PC-3 (cell line): ENCODE results near the gene MYO3B. TPM values are rescaled to one million over a fixed set of nuclear protein-coding genes. Genes with fewer than 3 reads are reported as not detected.
"Not testable (repeated sequence)": the region's sequence is repeated elsewhere in the genome, so short reads cannot be mapped to it uniquely, and the experiment has no call there.

Source experiments
- ATAC-seq: fragments of 200-7000 bp; cut with Tn5 transposase; 2 replicates; pipeline ENCODE4 v1.9.1; 2020; ENCODE audit warnings: mild to moderate bottlenecking, moderate library complexity
- BruUV-seq: library from RNA; stranded (reverse); fragments of 400-500 nt; replicated peaks from 2 replicates; lab custom pipeline; 2021; lab: Mats Ljungman, UMichigan
- CTCF ChIA-PET: fragments of 300-600 bp; sonication (Branson Sonifier 250); formaldehyde crosslinking; loops from one replicate; lab custom pipeline; 2022; ENCODE audit warnings: antibody characterized with exemption; lab: Charles Lee
- POLR2A ChIA-PET: fragments of 300-600 bp; sonication (Branson Sonifier 250); formaldehyde crosslinking; loops from one replicate; lab custom pipeline; 2022; ENCODE audit warnings: antibody characterized with exemption; ENCODE audit not compliant: unreplicated experiment; lab: Charles Lee
- DNase-seq: peaks from one replicate; pipeline ENCODE4 v3.0.0-alpha.2; 2015
- H2AFZ ChIP-seq: fragments of 300-600 bp; sonication (generic); 2 replicates; pipeline ENCODE4 v1.6.0; 2016; ENCODE audit warnings: antibody characterized with exemption, low read length
- H3F3A ChIP-seq: fragments of 300-600 bp; sonication (generic); one replicate; pipeline ENCODE4 v1.6.0; 2017; ENCODE audit warnings: antibody characterized with exemption, low read length, control low read depth, mild to moderate bottlenecking; ENCODE audit not compliant: unreplicated experiment
- H3K27ac ChIP-seq: fragments of 300-600 bp; sonication (generic); 2 replicates; pipeline ENCODE4 v1.5.1; 2016; ENCODE audit warnings: mild to moderate bottlenecking, low read length
- H3K27me3 ChIP-seq: fragments of 300-600 bp; sonication (generic); 2 replicates; pipeline ENCODE4 v1.6.1; 2016; ENCODE audit warnings: low read length, mixed read lengths
- H3K36me3 ChIP-seq: fragments of 300-600 bp; sonication (generic); 2 replicates; pipeline ENCODE4 v1.6.1; 2016; ENCODE audit warnings: low read depth, mixed run types, low read length, mixed read lengths
- H3K4me1 ChIP-seq: fragments of 300-600 bp; sonication (generic); 2 replicates; pipeline ENCODE4 v1.5.1; 2016; ENCODE audit warnings: low read length; ENCODE audit not compliant: insufficient read depth
- H3K4me2 ChIP-seq: fragments of 300-600 bp; sonication (generic); 2 replicates; pipeline ENCODE4 v1.6.0; 2016; ENCODE audit warnings: low read length
- H3K4me3 ChIP-seq: fragments of 300-600 bp; sonication (generic); 2 replicates; pipeline ENCODE4 v1.5.1; 2016; ENCODE audit warnings: mild to moderate bottlenecking, low read length, mixed read lengths
- H3K79me2 ChIP-seq: fragments of 300-600 bp; sonication (generic); 2 replicates; pipeline ENCODE4 v1.6.1; 2017; ENCODE audit warnings: low read length, mixed read lengths
- H3K9ac ChIP-seq: fragments of 300-600 bp; sonication (generic); 2 replicates; pipeline ENCODE4 v1.6.0; 2016; ENCODE audit warnings: mild to moderate bottlenecking, low read length
- H3K9me2 ChIP-seq: fragments of 300-600 bp; sonication (generic); replicated peaks from 2 replicates; pipeline ENCODE4 v1.6.1; 2016; ENCODE audit warnings: mixed run types, low read length, mixed read lengths
- H3K9me3 ChIP-seq: fragments of 300-600 bp; sonication (generic); 2 replicates; pipeline ENCODE4 v1.6.1; 2016; ENCODE audit warnings: low read length, mixed read lengths
- H4K20me1 ChIP-seq: fragments of 300-600 bp; sonication (generic); 2 replicates; pipeline ENCODE4 v1.6.1; 2016; ENCODE audit warnings: low read length, mixed read lengths
- CTCF ChIP-seq: fragments of 300-600 bp; sonication (generic); conservative IDR thresholded peaks from 2 replicates; pipeline ENCODE4 v1.5.1; 2017; ENCODE audit warnings: antibody characterized with exemption, low read depth, mild to moderate bottlenecking, low read length
- EZH2 ChIP-seq: fragments of 300-600 bp; sonication (generic); IDR thresholded peaks from one replicate; pipeline ENCODE4 v1.6.1; 2017; ENCODE audit warnings: antibody characterized with exemption, mild to moderate bottlenecking, low read length; ENCODE audit not compliant: unreplicated experiment
- EZH2phosphoT487 ChIP-seq: fragments of 300-600 bp; sonication (generic); IDR thresholded peaks from 2 replicates; pipeline ENCODE4 v1.6.1; 2018; ENCODE audit warnings: mild to moderate bottlenecking, antibody characterized with exemption, low read length, borderline replicate concordance
- intact Hi-C: fragments of 100-400 bp; cut with micrococcal nuclease; formaldehyde crosslinking; loops from 2 replicates; pipeline ENCODE4 v1.9.0; 2023
- total RNA-seq: library from RNA; depleted of rRNA; stranded (reverse); fragments of >200 nt; gene quantifications from 2 replicates; pipeline ENCODE4 v1.2.3, GENCODE V29; 2014

The MYO3B gene
- total RNA-seq, 1 experiment from 2014 or later = 1.1 TPM

DNA sequence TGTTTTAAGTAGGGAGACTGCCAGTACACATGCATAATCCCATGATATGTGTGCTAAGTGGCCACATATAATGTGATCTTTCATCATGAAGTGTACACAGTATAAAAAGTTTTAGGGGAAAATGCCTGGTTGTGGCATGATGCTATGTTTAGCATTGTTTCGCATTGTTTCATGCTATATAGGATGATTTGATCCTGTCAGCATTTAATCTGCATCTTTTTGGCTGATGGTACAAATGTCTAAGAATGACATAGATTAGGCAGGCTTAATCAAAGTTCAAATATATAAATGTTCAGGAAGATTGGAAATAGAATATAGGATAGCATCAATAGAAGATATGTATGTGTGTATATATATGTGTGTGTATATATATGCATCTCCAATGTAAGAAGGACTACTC, 83.6 kb downstream of the MYO3B start:
- no TSS peak for BruUV-seq
- H3K4me3 ChIP-seq = no peak overlapping the region

GRCh38 chr2:170262343-170262742, 84.4 kb downstream of the MYO3B start:
- Histone ChIP-seq H3K9ac (no peak overlapping the region), H3K79me2 (no peaks in the 10 kb centered on the region), H3K27ac (no peak overlapping the region), H4K20me1 (no peaks in the 10 kb centered on the region), H3F3A (no peaks in the 10 kb centered on the region), H2AFZ (no peak overlapping the region), H3K36me3 (no peaks in the 10 kb centered on the region), H3K4me1 (no peaks in the 10 kb centered on the region), H3K9me2 (0 out of 2 replicates have a peak, but pooled peaks cover under 1% of the 10 kb centered on the region), H3K9me3 (no peaks in the 10 kb centered on the region), H3K4me2 (no peak overlapping the region), H3K4me3 (no peak overlapping the region), H3K27me3 (no peaks in the 10 kb centered on the region)
- DNase-seq (no peak), ATAC-seq (no peak)
- POLR2A ChIA-PET = no interaction called here
- CTCF ChIA-PET = no interaction called here
- TF ChIP-seq CTCF = no peak
- TF ChIP-seq EZH2phosphoT487 = no peak
- no peak for TF ChIP-seq EZH2
- BruUV-seq = no TSS peak
- intact Hi-C loops = no loop called here

More for the DNA sequence above, 83.6 kb downstream of the MYO3B start:
- Histone ChIP-seq H3K27ac (no peak overlapping the region), H3K9ac (no peak overlapping the region), H2AFZ (no peak overlapping the region), H3K4me1 (no peaks in the 10 kb centered on the region), H3K9me3 (no peaks in the 10 kb centered on the region), H3K4me2 (no peak overlapping the region), H3K27me3 (no peaks in the 10 kb centered on the region), H3K36me3 (no peaks in the 10 kb centered on the region), H3K9me2 (no peaks in the 10 kb centered on the region), H4K20me1 (no peaks in the 10 kb centered on the region), H3K79me2 (no peaks in the 10 kb centered on the region), H3F3A (no peaks in the 10 kb centered on the region)
- ChIA-PET POLR2A (no interaction called here), CTCF (no interaction called here)
- ATAC-seq (no peak), DNase-seq (no peak)
- TF ChIP-seq EZH2phosphoT487 (no peak), EZH2 (no peak), CTCF (no peak)
- intact Hi-C loops = no loop called here

- Histone ChIP-seq H3K27me3 (no peaks in the 10 kb centered on the region), H3K4me3 (no peak overlapping the region), H3K27ac (no peak overlapping the region), H3K4me2 (no peak overlapping the region), H3F3A (no peaks in the 10 kb centered on the region), H3K79me2 (no peaks in the 10 kb centered on the region), H3K36me3 (no peaks in the 10 kb centered on the region), H3K9me3 (no peaks in the 10 kb centered on the region), H4K20me1 (no peaks in the 10 kb centered on the region), H2AFZ (no peak overlapping the region), H3K9ac (no peak overlapping the region), H3K9me2 (0 out of 2 replicates have a peak, but pooled peaks cover 3% of the 10 kb centered on the region), H3K4me1 (no peaks in the 10 kb centered on the region)
- DNase-seq (no peak), ATAC-seq (no peak)
- ChIA-PET POLR2A (no interaction called here), CTCF (no interaction called here)
- intact Hi-C loops = no loop called here
- TF ChIP-seq EZH2 (no peak), EZH2phosphoT487 (no peak), CTCF (no peak)
- BruUV-seq = no TSS peak
These were observed 84.9 kb downstream of the MYO3B start for GRCh38 chr2:170262806-170263205.

DNA sequence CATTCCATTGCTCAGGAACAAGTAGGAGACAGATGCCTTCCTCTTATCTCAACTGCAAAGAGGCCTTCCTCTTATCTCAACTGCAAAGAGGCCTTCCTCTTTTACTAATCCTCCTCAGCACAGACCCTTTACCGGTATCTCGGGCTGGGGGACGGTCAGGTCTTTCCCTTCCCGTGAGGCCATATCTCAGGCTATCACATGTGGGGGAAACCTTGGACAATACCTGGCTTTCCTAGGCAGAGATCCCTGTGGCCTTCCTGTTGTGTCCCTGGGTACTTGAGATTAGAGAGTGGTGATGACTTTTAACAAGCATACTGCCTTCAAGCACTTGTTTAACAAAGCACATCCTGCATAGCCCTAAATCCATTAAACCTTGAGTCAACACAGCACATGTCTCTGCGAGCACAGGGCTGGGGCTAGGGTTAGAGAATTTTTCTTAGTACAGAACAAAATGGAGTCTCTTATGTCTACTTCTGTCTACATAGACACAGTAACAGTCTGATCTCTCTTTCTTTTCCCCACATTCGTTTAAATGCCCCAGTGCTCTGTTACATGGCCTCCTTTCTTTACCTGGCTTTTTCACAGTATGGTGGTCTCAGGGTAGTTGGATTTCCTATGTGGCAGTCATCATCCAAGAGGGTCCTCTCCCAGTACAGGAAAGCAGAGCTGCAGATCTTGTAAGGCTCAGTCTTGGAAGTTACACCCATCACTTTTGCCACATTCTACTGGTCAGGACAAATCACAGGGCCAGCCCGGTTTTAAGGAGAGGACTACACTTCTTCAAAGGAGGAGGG, 86.0 kb downstream of the MYO3B start:
- ATAC-seq, BruUV-seq, CTCF ChIA-PET, H2AFZ ChIP-seq, H4K20me1 ChIP-seq, H3K9ac ChIP-seq, H3K36me3 ChIP-seq, H3K9me2 ChIP-seq, H3F3A ChIP-seq, H3K9me3 ChIP-seq, intact Hi-C loops, H3K4me1 ChIP-seq, H3K27ac ChIP-seq, H3K79me2 ChIP-seq, POLR2A ChIA-PET, H3K27me3 ChIP-seq, DNase-seq, H3K4me2 ChIP-seq, H3K4me3 ChIP-seq: not testable (repeated sequence)
